ENCODE data around the gene DTX4. TPM values are rescaled to one million over a fixed set of nuclear protein-coding genes. Genes with fewer than 3 reads are reported as not detected.

Gene DTX4
- total RNA-seq, 1 experiment from 2014 or later = 7.6 TPM

DNA sequence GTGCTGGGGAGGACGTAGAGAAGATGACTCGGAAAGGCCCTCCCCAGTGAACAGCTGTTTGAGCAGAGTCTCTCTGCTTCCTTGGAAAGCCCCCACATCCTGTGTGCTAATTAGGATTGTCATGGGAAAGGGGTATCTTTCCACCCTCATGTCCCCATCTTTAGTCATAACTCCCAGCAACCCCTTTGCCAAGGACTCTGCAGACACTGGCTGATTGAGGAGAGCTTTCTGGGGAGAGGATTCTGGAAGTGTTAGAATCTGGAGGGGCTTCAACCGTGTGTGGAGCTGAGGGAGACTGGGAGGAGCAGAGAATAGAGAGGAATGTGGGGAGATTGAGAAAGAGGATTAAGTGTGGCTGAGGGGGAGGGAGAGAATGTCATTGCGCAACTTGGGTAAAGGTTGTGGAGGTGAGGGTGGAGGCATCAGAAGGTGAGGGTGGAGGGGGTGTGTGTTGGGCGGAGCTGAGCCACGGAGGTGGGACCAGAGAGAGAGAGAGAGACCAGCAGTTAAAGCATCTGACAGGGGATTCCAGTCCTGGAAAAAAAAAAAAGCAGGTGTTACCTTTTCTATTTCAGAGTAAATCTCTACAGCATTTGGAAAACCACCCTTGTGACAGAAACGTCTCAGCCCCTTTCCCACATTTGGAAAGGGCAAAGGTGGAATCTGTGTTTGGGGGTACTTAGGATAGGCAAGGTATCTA is 2.2 kb downstream of the DTX4 start:
- intact Hi-C loops (cut with micrococcal nuclease) = no loop called here
- no peak for DNase-seq (ENCODE audit: low read depth, low spot score)
- Histone ChIP-seq H3K9me2 (ENCODE audit: insufficient read depth) (no peaks in the 10 kb centered on the region), H3K27me3 (ENCODE audit: insufficient read depth, low read length) (no peaks in the 10 kb centered on the region), H3K4me1 (ENCODE audit: control insufficient read depth in 1 of 2, insufficient read depth in 2 of 2, low read length in 2 of 2) (peaks cover 14 to 39% of the 10 kb centered on the region in 2 experiments; a peak in 3 of 4 replicates), H3K9ac (ENCODE audit: low read length) (no peak overlapping the region), H3K4me3 (replicated peaks in 1 of 2; ENCODE audit: low read depth in 1 of 2, low read length in 2 of 2) (no peak overlapping the region), H3K36me3 (ENCODE audit: control insufficient read depth in 1 of 2, insufficient read depth in 2 of 2, low read length in 2 of 2) (no peaks in the 10 kb centered on the region), H4K20me1 (ENCODE audit: insufficient read depth) (no peaks in the 10 kb centered on the region), H3K27ac (ENCODE audit: low read depth, low read length) (no peak overlapping the region), H3K4me2 (ENCODE audit: low read length) (peak overlapping the region; percentile 98), H3K9me3 (ENCODE audit: control insufficient read depth in 1 of 2, insufficient read depth in 1 of 2, low read depth in 1 of 2, low read length in 2 of 2) (no peaks in the 10 kb centered on the region), H3K79me2 (ENCODE audit: insufficient read depth, low read length) (no peaks in the 10 kb centered on the region), H2AFZ (ENCODE audit: low read depth, low read length, poor library complexity, severe bottlenecking) (no peak overlapping the region)
- BruUV-seq (replicated peaks) = no TSS peak
- ChIA-PET POLR2A (no interaction called here), CTCF (interaction anchor here (0.7 to 2.7 kb wide), 2 partner anchors 9 to 12 kb away, joined by 3 to 23 read pairs; no protein-coding TSS in a partner anchor), RAD21 (ENCODE audit: low non-redundant PET in 1 of 2, low total read pairs in 2 of 2, uncharacterized antibody in 2 of 2, unreplicated experiment in 2 of 2) (interaction anchor here in 1 of 2 experiments (0.7 kb wide), 1 partner anchor 16 kb away, joined by 3 read pairs; no protein-coding TSS in a partner anchor)
- TF ChIP-seq TCF7L2 (IDR thresholded peaks at IDR 0.05; ENCODE audit: borderline replicate concordance, extremely low read depth, insufficient read depth, insufficient read length) (no peak), CEBPB (IDR thresholded peaks at IDR 0.05; ENCODE audit: low read depth) (peak; percentile 98)
- no peak for ATAC-seq

DNA sequence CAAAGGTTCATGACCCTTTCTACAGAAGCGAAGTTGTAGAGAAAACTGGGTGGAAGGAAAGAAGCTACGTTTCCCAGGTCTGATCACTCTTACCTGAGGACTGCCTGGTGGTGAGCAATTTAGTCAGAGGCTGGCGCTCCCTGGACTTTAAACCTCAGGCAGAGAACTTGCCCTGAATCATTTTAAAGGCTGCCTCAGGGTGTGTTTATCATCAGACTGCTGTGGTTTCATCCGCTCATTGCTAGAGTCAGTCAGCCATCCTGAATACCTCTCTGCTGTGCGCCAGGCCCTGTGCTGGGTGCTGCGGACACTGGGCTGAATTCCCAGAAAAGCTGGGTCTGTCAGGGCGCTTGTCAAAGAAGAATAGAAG is 2.7 kb downstream of the DTX4 start:
- no peak overlapping the region for H2AFZ ChIP-seq (ENCODE audit: low read depth, low read length, poor library complexity, severe bottlenecking)
- H3K9ac ChIP-seq (ENCODE audit: low read length) = no peak overlapping the region
- peaks cover 14 to 39% of the 10 kb centered on the region in 2 experiments; a peak in 3 of 4 replicates for H3K4me1 ChIP-seq (ENCODE audit: control insufficient read depth in 1 of 2, insufficient read depth in 2 of 2, low read length in 2 of 2)
- H3K4me3 ChIP-seq (replicated peaks in 1 of 2; ENCODE audit: low read depth in 1 of 2, low read length in 2 of 2) = no peak overlapping the region
- intact Hi-C loops (cut with micrococcal nuclease) = no loop called here
- ChIA-PET CTCF (interaction anchor here (0.7 to 2.7 kb wide), 3 partner anchors 8 to 32 kb away, joined by 3 to 23 read pairs (median 3); no protein-coding TSS in a partner anchor), POLR2A (no interaction called here), RAD21 (ENCODE audit: low non-redundant PET in 1 of 2, low total read pairs in 2 of 2, uncharacterized antibody in 2 of 2, unreplicated experiment in 2 of 2) (no interaction called here)
- H3K27me3 ChIP-seq (ENCODE audit: insufficient read depth, low read length) = no peaks in the 10 kb centered on the region
- ATAC-seq (no peak), DNase-seq (ENCODE audit: low read depth, low spot score) (no peak)
- H3K27ac ChIP-seq (ENCODE audit: low read depth, low read length) = no peak overlapping the region
- peak overlapping the region; percentile 98 for H3K4me2 ChIP-seq (ENCODE audit: low read length)
- no peaks in the 10 kb centered on the region for H3K9me3 ChIP-seq (ENCODE audit: control insufficient read depth in 1 of 2, insufficient read depth in 1 of 2, low read depth in 1 of 2, low read length in 2 of 2)
- no peaks in the 10 kb centered on the region for H3K9me2 ChIP-seq (ENCODE audit: insufficient read depth)
- TSS peak; percentile 22 for BruUV-seq (replicated peaks)
- no peaks in the 10 kb centered on the region for H4K20me1 ChIP-seq (ENCODE audit: insufficient read depth)
- TF ChIP-seq, protein P1, sequence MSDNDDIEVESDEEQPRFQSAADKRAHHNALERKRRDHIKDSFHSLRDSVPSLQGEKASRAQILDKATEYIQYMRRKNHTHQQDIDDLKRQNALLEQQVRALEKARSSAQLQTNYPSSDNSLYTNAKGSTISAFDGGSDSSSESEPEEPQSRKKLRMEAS (IDR thresholded peaks at IDR 0.05) = no peak
- TF ChIP-seq ZNF274 (IDR thresholded peaks at IDR 0.05; ENCODE audit: low read depth, low read length) (no peak), ELF1 (IDR thresholded peaks at IDR 0.05; ENCODE audit: borderline replicate concordance, low read depth) (no peak), CBX3 (IDR thresholded peaks at IDR 0.05; ENCODE audit: low read depth) (no peak), ZFX (IDR thresholded peaks at IDR 0.05) (no peak), SRF (IDR thresholded peaks at IDR 0.05; ENCODE audit: low read depth) (no peak), YY1 (IDR thresholded peaks at IDR 0.05; ENCODE audit: extremely low read depth, insufficient replicate concordance, low read depth, low read length) (no peak), SP1 (IDR thresholded peaks at IDR 0.05; ENCODE audit: low read depth) (no peak), POLR2AphosphoS5 (IDR thresholded peaks at IDR 0.05; ENCODE audit: low read depth, low read length) (no peak), EZH2phosphoT487 (IDR thresholded peaks at IDR 0.05; ENCODE audit: borderline replicate concordance) (no peak), EZH2 (IDR thresholded peaks at IDR 0.05) (no peak)
- no peaks in the 10 kb centered on the region for H3K36me3 ChIP-seq (ENCODE audit: control insufficient read depth in 1 of 2, insufficient read depth in 2 of 2, low read length in 2 of 2)
- no peaks in the 10 kb centered on the region for H3K79me2 ChIP-seq (ENCODE audit: insufficient read depth, low read length)

All from HCT116 (cell line).